Measurements from ENCODE around the gene SETDB1. TPM values are rescaled to one million over a fixed set of nuclear protein-coding genes. Genes with fewer than 3 reads are reported as not detected.

The SETDB1 gene
- total and polyA plus RNA-seq, 2 of the 8 experiments (the other 6 are each of a cell fraction or from before 2014, with no cell fraction given) = 27.5 to 48.8 TPM

- no peak overlapping the region for H3K4me3 ChIP-seq (ENCODE audit: extremely low read depth in 1 of 4, insufficient read depth in 2 of 4, low read depth in 3 of 4, low read length in 4 of 4)
- FAIRE-seq = no peak
- POLR2A ChIA-PET (ENCODE audit: partially characterized antibody) = interaction anchor here (0.6 to 6.3 kb wide), 3 partner anchors 17 to 51 kb away, joined by 4 to 44 read pairs (median 11); partner anchors contain the start of genes ANXA9 and CERS2
Observed at GRCh38 chr1:150999051-150999674, 73.0 kb downstream of the SETDB1 start.

More at GRCh38 chr1:150999051-150999674, 73.0 kb downstream of the SETDB1 start:
- no peak overlapping the region for H3K23ac ChIP-seq (ENCODE audit: insufficient read length)
- 94% methylated on average over 16 of the region's 17 CpGs; no CpG with 5 or more reads in 1 of the 2 experiments for WGBS, 2 experiments (ENCODE audit: extremely low coverage in 1 of 2, insufficient coverage in 1 of 2, insufficient read length in 1 of 2, insufficient replicate concordance in 2 of 2, low coverage in 1 of 2, low lambda C conversion rate in 2 of 2, missing lambda C conversion rate in 1 of 2)
- H3K18ac ChIP-seq (ENCODE audit: extremely low read depth, low read length) = no peak overlapping the region
- H2BK120ac ChIP-seq (replicated peaks; ENCODE audit: low read depth, low read length) = no peak overlapping the region
- no peaks in the 10 kb centered on the region for H3K79me2 ChIP-seq (ENCODE audit: control insufficient read depth in 1 of 2, insufficient read depth in 2 of 2, low read length in 2 of 2)
- no peak overlapping the region for H4K5ac ChIP-seq (ENCODE audit: insufficient read length, low read depth, low read length)
- no peak overlapping the region for H3K4me2 ChIP-seq (ENCODE audit: insufficient read depth in 1 of 2, low read depth in 2 of 2, low read length in 2 of 2)
- no peak overlapping the region for H3K14ac ChIP-seq (ENCODE audit: insufficient read length)
- no peaks in the 10 kb centered on the region for H3K27me3 ChIP-seq (replicated peaks in 1 of 4; ENCODE audit: control insufficient read depth in 3 of 4, extremely low read depth in 1 of 4, insufficient read depth in 3 of 4, low read length in 3 of 4)
- H2BK15ac ChIP-seq (ENCODE audit: low read length) = no peak overlapping the region
- no peak overlapping the region for H2BK12ac ChIP-seq (ENCODE audit: low read depth, low read length)
- H4K91ac ChIP-seq (replicated peaks; ENCODE audit: insufficient read length, low read length) = no peak overlapping the region
- H2BK5ac ChIP-seq (ENCODE audit: low read depth, low read length) = no peak overlapping the region
- no peak overlapping the region for H3K56ac ChIP-seq (replicated peaks; ENCODE audit: insufficient read length, low read depth, low read length)
- no peak overlapping the region for H3K4ac ChIP-seq (replicated peaks; ENCODE audit: insufficient read length, low read depth, low read length)
- H3K36me3 ChIP-seq (ENCODE audit: control insufficient read depth in 2 of 4, insufficient read depth in 4 of 4, low read length in 3 of 4) = peaks cover 0 to 7% (median 5%) of the 10 kb centered on the region in 4 experiments; a peak in 6 of 8 replicates
- no peak overlapping the region for H2AFZ ChIP-seq (ENCODE audit: low read length)
- no peaks in the 10 kb centered on the region for H3K23me2 ChIP-seq (ENCODE audit: low read depth, low read length)
- CTCF ChIA-PET (ENCODE audit: partially characterized antibody) = interaction anchor here (0.6 to 7.0 kb wide), 8 partner anchors 17 to 157 kb away, joined by 3 to 183 read pairs (median 4); partner anchors contain the start of genes ANXA9, CERS2 and TNFAIP8L2
- H3K79me1 ChIP-seq (ENCODE audit: low read depth, low read length) = no peaks in the 10 kb centered on the region
- no peak for TF ChIP-seq CTCF (IDR thresholded peaks at IDR 0.05; ENCODE audit: control extremely low read depth in 1 of 3, insufficient read depth in 1 of 3, low read depth in 1 of 3, low read length in 3 of 3)
- TF ChIP-seq SUZ12 (IDR thresholded peaks at IDR 0.05; ENCODE audit: low read length) = no peak
- no peak for TF ChIP-seq ATF2 (IDR thresholded peaks at IDR 0.05; ENCODE audit: low read length)
- no peak for TF ChIP-seq SIRT6 (IDR thresholded peaks at IDR 0.05; ENCODE audit: low read length)
- no peak for TF ChIP-seq RXRA (IDR thresholded peaks at IDR 0.05; ENCODE audit: insufficient read depth, low read depth, low read length)
- H3K9ac ChIP-seq (replicated peaks in 1 of 4; ENCODE audit: extremely low read depth in 1 of 4, low read depth in 3 of 4, low read length in 3 of 4) = no peak overlapping the region
- H3K27ac ChIP-seq (ENCODE audit: low read depth, low read length) = no peak overlapping the region
- H4K20me1 ChIP-seq (replicated peaks in 1 of 2; ENCODE audit: control insufficient read depth in 1 of 2, insufficient read depth in 2 of 2, low read length in 2 of 2) = no peaks in the 10 kb centered on the region
- no peak overlapping the region for H2BK20ac ChIP-seq (ENCODE audit: low read length)
- H4K8ac ChIP-seq (ENCODE audit: extremely low read depth, insufficient read depth, low read length) = no peak overlapping the region; the same call in 1 of the 2 replicates
- no peaks in the 10 kb centered on the region for H3K9me3 ChIP-seq (ENCODE audit: insufficient read depth in 2 of 2, low read depth in 1 of 2, low read length in 1 of 2)
- no peak overlapping the region for H2AK5ac ChIP-seq (ENCODE audit: low read depth, low read length)
- no peak for DNase-seq (ENCODE audit: low read depth in 1 of 2, low spot score in 2 of 2)
- peaks cover 0 to 4% (median 0%) of the 10 kb centered on the region in 4 experiments; a peak in 1 of 7 replicates for H3K4me1 ChIP-seq (replicated peaks in 1 of 4; ENCODE audit: control insufficient read depth in 3 of 4, insufficient read depth in 4 of 4, low read length in 3 of 4)

Measured in H1 (cell line).